ENCODE measurements around the gene SRCIN1. TPM values are rescaled to one million over a fixed set of nuclear protein-coding genes. Genes with fewer than 3 reads are reported as not detected.

SRCIN1 gene
- polyA plus RNA-seq, 1 donor: 7.6 TPM

- no peak overlapping the region for H3K4me3 ChIP-seq (ENCODE audit: low read length)
- WGBS (ENCODE audit: insufficient coverage, low lambda C conversion rate): 100% methylated on average over 1 of the region's 10 CpGs
- H3K9me3 ChIP-seq (ENCODE audit: control insufficient read depth, low read depth, low read length): peaks cover 3% of the 10 kb centered on the region
- no peak overlapping the region for H3K27ac ChIP-seq (ENCODE audit: low read length)
- H3K4me1 ChIP-seq (ENCODE audit: control insufficient read depth, insufficient read depth, low read length): no peaks in the 10 kb centered on the region
- H3K27me3 ChIP-seq (ENCODE audit: control insufficient read depth, insufficient read depth, low read length): no peaks in the 10 kb centered on the region
- no peaks in the 10 kb centered on the region for H3K36me3 ChIP-seq (ENCODE audit: control insufficient read depth, insufficient read depth, low read length)
- DNase-seq: no peak
Observed at GRCh38 chr17:38544175-38544838, 61.4 kb downstream of the SRCIN1 start.

GRCh38 chr17:38543403-38544174 lies 62.2 kb downstream of the SRCIN1 start:
- Histone ChIP-seq H3K36me3 (ENCODE audit: control insufficient read depth, insufficient read depth, low read length) (no peaks in the 10 kb centered on the region), H3K27ac (ENCODE audit: low read length) (no peak overlapping the region), H3K4me3 (ENCODE audit: low read length) (no peak overlapping the region), H3K4me1 (ENCODE audit: control insufficient read depth, insufficient read depth, low read length) (no peaks in the 10 kb centered on the region), H3K27me3 (ENCODE audit: control insufficient read depth, insufficient read depth, low read length) (no peaks in the 10 kb centered on the region), H3K9me3 (ENCODE audit: control insufficient read depth, low read depth, low read length) (peaks cover 3% of the 10 kb centered on the region)
- DNase-seq: no peak
- no CpG with 5 or more reads among the region's 20 CpGs for WGBS (ENCODE audit: insufficient coverage, low lambda C conversion rate)

GRCh38 chr17:38542286-38542685 lies 63.5 kb downstream of the SRCIN1 start:
- Histone ChIP-seq H3K27ac (ENCODE audit: low read length) (no peak overlapping the region), H3K27me3 (ENCODE audit: control insufficient read depth, insufficient read depth, low read length) (no peaks in the 10 kb centered on the region), H3K4me1 (ENCODE audit: control insufficient read depth, insufficient read depth, low read length) (no peaks in the 10 kb centered on the region), H3K36me3 (ENCODE audit: control insufficient read depth, insufficient read depth, low read length) (no peaks in the 10 kb centered on the region), H3K9me3 (ENCODE audit: control insufficient read depth, low read depth, low read length) (peaks cover 3% of the 10 kb centered on the region), H3K4me3 (ENCODE audit: low read length) (no peak overlapping the region)
- no CpG with 5 or more reads among the region's 8 CpGs for WGBS (ENCODE audit: insufficient coverage, low lambda C conversion rate)
- DNase-seq: no peak

DNA sequence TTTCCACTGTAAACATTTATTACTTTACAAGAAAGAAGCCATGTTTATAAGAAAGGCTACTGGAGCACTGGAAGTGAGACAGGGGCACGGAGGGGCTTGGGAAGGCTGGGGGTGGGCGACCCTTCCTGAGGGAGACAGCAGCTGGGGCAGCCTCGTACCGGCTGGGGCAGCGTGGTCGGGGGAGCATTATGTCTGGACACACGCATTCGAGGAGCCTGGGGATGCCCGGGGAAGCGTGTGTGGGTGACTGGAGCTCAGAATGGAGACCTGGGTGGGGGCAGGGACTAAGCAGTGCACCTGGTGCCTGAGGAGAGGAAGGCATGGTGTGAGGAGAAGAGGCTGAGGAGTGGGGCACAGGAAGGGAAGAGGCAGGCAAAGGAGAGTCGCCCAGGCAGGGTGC lies 64.5 kb downstream of the SRCIN1 start:
- Histone ChIP-seq H3K9me3 (ENCODE audit: control insufficient read depth, low read depth, low read length) (peaks cover 3% of the 10 kb centered on the region), H3K4me3 (ENCODE audit: low read length) (no peak overlapping the region), H3K36me3 (ENCODE audit: control insufficient read depth, insufficient read depth, low read length) (no peaks in the 10 kb centered on the region), H3K27ac (ENCODE audit: low read length) (no peak overlapping the region), H3K4me1 (ENCODE audit: control insufficient read depth, insufficient read depth, low read length) (no peaks in the 10 kb centered on the region), H3K27me3 (ENCODE audit: control insufficient read depth, insufficient read depth, low read length) (peaks cover 4% of the 10 kb centered on the region)
- DNase-seq: no peak
- no CpG with 5 or more reads among the region's 11 CpGs for WGBS (ENCODE audit: insufficient coverage, low lambda C conversion rate)

GRCh38 chr17:38540514-38541045 lies 65.2 kb downstream of the SRCIN1 start:
- Histone ChIP-seq H3K4me3 (ENCODE audit: low read length) (no peak overlapping the region), H3K27me3 (ENCODE audit: control insufficient read depth, insufficient read depth, low read length) (peaks cover 10% of the 10 kb centered on the region), H3K9me3 (ENCODE audit: control insufficient read depth, low read depth, low read length) (peaks cover 3% of the 10 kb centered on the region), H3K27ac (ENCODE audit: low read length) (no peak overlapping the region), H3K36me3 (ENCODE audit: control insufficient read depth, insufficient read depth, low read length) (no peaks in the 10 kb centered on the region), H3K4me1 (ENCODE audit: control insufficient read depth, insufficient read depth, low read length) (no peaks in the 10 kb centered on the region)
- no peak for DNase-seq
- WGBS (ENCODE audit: insufficient coverage, low lambda C conversion rate): no CpG with 5 or more reads among the region's 11 CpGs

GRCh38 chr17:38539386-38539785 lies 66.4 kb downstream of the SRCIN1 start:
- Histone ChIP-seq H3K4me3 (ENCODE audit: low read length) (no peak overlapping the region), H3K27ac (ENCODE audit: low read length) (no peak overlapping the region), H3K27me3 (ENCODE audit: control insufficient read depth, insufficient read depth, low read length) (peaks cover 17% of the 10 kb centered on the region), H3K36me3 (ENCODE audit: control insufficient read depth, insufficient read depth, low read length) (no peaks in the 10 kb centered on the region), H3K4me1 (ENCODE audit: control insufficient read depth, insufficient read depth, low read length) (no peaks in the 10 kb centered on the region), H3K9me3 (ENCODE audit: control insufficient read depth, low read depth, low read length) (peaks cover 3% of the 10 kb centered on the region)
- no peak for DNase-seq
- WGBS (ENCODE audit: insufficient coverage, low lambda C conversion rate): 30% methylated on average over 2 of the region's 8 CpGs

DNA sequence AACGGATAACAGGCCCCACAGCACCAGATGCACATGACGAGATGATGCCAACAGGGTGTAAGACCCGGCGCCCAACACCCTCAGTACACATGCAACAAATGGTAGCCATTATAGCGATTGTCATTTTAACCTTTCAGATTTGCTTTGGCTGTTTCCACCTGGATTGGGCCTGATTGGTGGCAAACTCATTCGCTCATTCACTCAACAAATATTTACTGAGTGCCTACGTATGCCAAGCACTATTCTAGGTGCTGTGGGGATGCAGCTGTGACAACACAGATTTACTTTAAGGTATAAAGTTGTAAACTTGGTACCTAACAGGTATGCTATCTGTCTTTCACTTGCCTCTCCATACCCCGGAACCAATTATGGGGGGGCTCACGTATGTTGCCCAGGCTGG lies 66.8 kb downstream of the SRCIN1 start:
- no CpG with 5 or more reads among the region's 9 CpGs for WGBS (ENCODE audit: insufficient coverage, low lambda C conversion rate)
- Histone ChIP-seq H3K27me3 (ENCODE audit: control insufficient read depth, insufficient read depth, low read length) (peaks cover 22% of the 10 kb centered on the region), H3K4me3 (ENCODE audit: low read length) (no peak overlapping the region), H3K9me3 (ENCODE audit: control insufficient read depth, low read depth, low read length) (peaks cover 3% of the 10 kb centered on the region), H3K4me1 (ENCODE audit: control insufficient read depth, insufficient read depth, low read length) (no peaks in the 10 kb centered on the region), H3K27ac (ENCODE audit: low read length) (no peak overlapping the region), H3K36me3 (ENCODE audit: control insufficient read depth, insufficient read depth, low read length) (no peaks in the 10 kb centered on the region)
- DNase-seq: no peak

- no peak for DNase-seq
- peaks cover 42% of the 10 kb centered on the region for H3K27me3 ChIP-seq (ENCODE audit: control insufficient read depth, insufficient read depth, low read length)
- no peaks in the 10 kb centered on the region for H3K4me1 ChIP-seq (ENCODE audit: control insufficient read depth, insufficient read depth, low read length)
- no peaks in the 10 kb centered on the region for H3K36me3 ChIP-seq (ENCODE audit: control insufficient read depth, insufficient read depth, low read length)
- no peak overlapping the region for H3K4me3 ChIP-seq (ENCODE audit: low read length)
- no CpG with 5 or more reads among the region's 4 CpGs for WGBS (ENCODE audit: insufficient coverage, low lambda C conversion rate)
- H3K9me3 ChIP-seq (ENCODE audit: control insufficient read depth, low read depth, low read length): no peaks in the 10 kb centered on the region
- no peak overlapping the region for H3K27ac ChIP-seq (ENCODE audit: low read length)
Observed at GRCh38 chr17:38536661-38537060, 69.1 kb downstream of the SRCIN1 start.

- Histone ChIP-seq H3K4me3 (ENCODE audit: low read length) (no peak overlapping the region), H3K9me3 (ENCODE audit: control insufficient read depth, low read depth, low read length) (no peaks in the 10 kb centered on the region), H3K27me3 (ENCODE audit: control insufficient read depth, insufficient read depth, low read length) (peaks cover 43% of the 10 kb centered on the region), H3K4me1 (ENCODE audit: control insufficient read depth, insufficient read depth, low read length) (no peaks in the 10 kb centered on the region), H3K27ac (ENCODE audit: low read length) (no peak overlapping the region), H3K36me3 (ENCODE audit: control insufficient read depth, insufficient read depth, low read length) (no peaks in the 10 kb centered on the region)
- no peak for DNase-seq
- WGBS (ENCODE audit: insufficient coverage, low lambda C conversion rate): no CpG with 5 or more reads among the region's 8 CpGs
Observed at GRCh38 chr17:38535886-38536285, 69.9 kb downstream of the SRCIN1 start.

GRCh38 chr17:38534498-38534885 lies 71.3 kb downstream of the SRCIN1 start:
- no peak for DNase-seq
- Histone ChIP-seq H3K36me3 (ENCODE audit: control insufficient read depth, insufficient read depth, low read length) (no peaks in the 10 kb centered on the region), H3K9me3 (ENCODE audit: control insufficient read depth, low read depth, low read length) (no peaks in the 10 kb centered on the region), H3K4me1 (ENCODE audit: control insufficient read depth, insufficient read depth, low read length) (no peaks in the 10 kb centered on the region), H3K4me3 (ENCODE audit: low read length) (no peak overlapping the region), H3K27ac (ENCODE audit: low read length) (no peak overlapping the region), H3K27me3 (ENCODE audit: control insufficient read depth, insufficient read depth, low read length) (peaks cover 49% of the 10 kb centered on the region)
- WGBS (ENCODE audit: insufficient coverage, low lambda C conversion rate): no CpG with 5 or more reads among the region's 7 CpGs
